OCI-LY7 (cell line): Measurements from ENCODE around the gene LIN9. TPM values are rescaled to one million over a fixed set of nuclear protein-coding genes. Genes with fewer than 3 reads are reported as not detected.

Experiments used
- BruUV-seq: library from RNA; stranded (reverse); fragments of 400-500 nt; replicated peaks from 2 replicates; lab custom pipeline; 2021; lab: Mats Ljungman, UMichigan
- CTCF ChIA-PET: fragments of 300-600 bp; sonication (Branson Sonifier 250); formaldehyde crosslinking; loops from one replicate; lab custom pipeline; 2022; ENCODE audit warnings: antibody characterized with exemption; ENCODE audit not compliant: unreplicated experiment; lab: Charles Lee
- POLR2A ChIA-PET: fragments of 300-600 bp; sonication (Branson Sonifier 250); formaldehyde crosslinking; loops from one replicate; lab custom pipeline; 2022; ENCODE audit warnings: antibody characterized with exemption; lab: Charles Lee
- DNase-seq: peaks from one replicate; pipeline ENCODE4 v3.0.0-alpha.2; 2015; ENCODE audit warnings: low spot score
- H2AFZ ChIP-seq: fragments of 200-600 bp; sonication (generic), shearing (Covaris generic); 2 replicates; pipeline ENCODE4 v1.6.1; 2014; ENCODE audit warnings: mild to moderate bottlenecking, antibody characterized with exemption, low read length, moderate library complexity
- H3K27ac ChIP-seq: fragments of 200-600 bp; sonication (generic); 2 replicates; pipeline ENCODE4 v1.5.1; 2014; ENCODE audit warnings: mixed run types, low read depth, mild to moderate bottlenecking, moderate library complexity, low read length, inconsistent platforms; ENCODE audit not compliant: poor library complexity, severe bottlenecking
- H3K36me3 ChIP-seq: fragments of 200-600 bp; sonication (generic); 2 replicates; pipeline ENCODE4 v1.6.1; 2014; ENCODE audit warnings: mild to moderate bottlenecking, antibody characterized with exemption, low read length, moderate library complexity, mixed read lengths; ENCODE audit not compliant: insufficient read depth
- H3K4me1 ChIP-seq: fragments of 200-600 bp; sonication (generic); 2 replicates; pipeline ENCODE4 v1.5.1; 2014; ENCODE audit warnings: mild to moderate bottlenecking, low read length; ENCODE audit not compliant: insufficient read depth, poor library complexity, severe bottlenecking
- H3K4me2 ChIP-seq: fragments of 200-600 bp; sonication (generic); 2 replicates; pipeline ENCODE4 v1.6.1; 2014; ENCODE audit warnings: mild to moderate bottlenecking, low read length
- H3K4me3 ChIP-seq: fragments of 200-600 bp; sonication (generic); 2 replicates; pipeline ENCODE4 v1.5.1; 2014; ENCODE audit warnings: mild to moderate bottlenecking, low read depth, low read length; ENCODE audit not compliant: poor library complexity, severe bottlenecking
- H3K79me2 ChIP-seq: fragments of 200-600 bp; sonication (generic); 2 replicates; pipeline ENCODE4 v1.6.1; 2016; ENCODE audit warnings: low read depth, mild to moderate bottlenecking, low read length, moderate library complexity, mixed read lengths; ENCODE audit not compliant: insufficient read depth
- H3K9me2 ChIP-seq: fragments of 200-600 bp; sonication (generic); 2 replicates; pipeline ENCODE4 v1.6.1; 2016; ENCODE audit warnings: mild to moderate bottlenecking, low read length, mixed read lengths; ENCODE audit not compliant: insufficient read depth
- H3K9me3 ChIP-seq: fragments of 200-600 bp; sonication (generic); 2 replicates; pipeline ENCODE4 v1.6.1; 2014; ENCODE audit warnings: mild to moderate bottlenecking, mixed run types, low read length, mixed read lengths
- H4K20me1 ChIP-seq: fragments of 200-600 bp; sonication (generic); 2 replicates; pipeline ENCODE4 v1.6.1; 2014; ENCODE audit warnings: mild to moderate bottlenecking, antibody characterized with exemption, low read length, moderate library complexity, mixed read lengths; ENCODE audit not compliant: insufficient read depth
- CTCF ChIP-seq: fragments of 200-600 bp; sonication (generic); conservative IDR thresholded peaks from 2 replicates; pipeline ENCODE4 v1.5.1; 2014; ENCODE audit warnings: mild to moderate bottlenecking, antibody characterized with exemption, low read length, moderate library complexity, mixed read lengths
- EZH2phosphoT487 ChIP-seq: fragments of 200-600 bp; sonication (generic); IDR thresholded peaks from 2 replicates; pipeline ENCODE4 v1.6.1; 2018; ENCODE audit warnings: low read depth, borderline replicate concordance, mild to moderate bottlenecking, mixed run types, antibody characterized with exemption, low read length, moderate library complexity, mixed read lengths
- intact Hi-C: fragments of 100-400 bp; cut with micrococcal nuclease; formaldehyde crosslinking; loops from one replicate; pipeline ENCODE4 v1.10.0; 2022; ENCODE audit not compliant: unreplicated experiment
- total RNA-seq, 2 experiments: library from RNA; depleted of rRNA in 1 of 2; stranded (reverse); fragments of >200 nt in 1 of 2; shearing (Covaris generic) in 1 of 2; gene quantifications; 2 replicates each; pipeline ENCODE4 v1.2.3, GENCODE V29; 2014 to 2022

The LIN9 gene
- total RNA-seq, 2 experiments from 2014 or later, result 19.7 to 20.1 TPM

DNA sequence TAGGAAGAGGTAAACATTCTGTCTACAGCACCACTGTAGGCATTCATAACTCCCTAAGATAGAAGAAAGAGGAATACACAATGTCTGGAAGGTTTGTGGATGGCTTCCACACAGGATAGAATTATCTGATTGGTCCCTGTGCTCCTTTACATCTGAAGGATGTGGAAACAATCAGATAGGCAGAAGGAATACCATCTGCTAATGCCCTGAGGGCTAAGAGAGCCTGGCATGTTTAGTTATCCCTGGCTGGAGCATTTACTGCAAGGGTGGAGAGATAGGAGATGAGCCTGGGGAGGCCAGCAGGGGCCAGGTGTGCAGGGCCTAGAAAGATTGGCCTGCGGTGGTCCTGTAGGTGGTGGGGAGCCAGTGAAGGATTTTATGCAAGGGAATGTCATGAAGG is 113.8 kb downstream of the LIN9 start:
- ChIA-PET CTCF (interaction anchor here (2.0 kb wide), 1 partner anchor 69 kb away, joined by 9 read pairs; no protein-coding TSS in a partner anchor), POLR2A (interaction anchor here (0.6 to 6.4 kb wide), 5 partner anchors 10 to 1986 kb away, joined by 3 to 50 read pairs (median 8); no protein-coding TSS in a partner anchor)
- Histone ChIP-seq H3K27ac (no peak overlapping the region), H3K9me2 (no peaks in the 10 kb centered on the region), H3K79me2 (no peaks in the 10 kb centered on the region), H3K4me2 (no peak overlapping the region), H3K4me3 (no peak overlapping the region), H3K36me3 (no peaks in the 10 kb centered on the region), H3K4me1 (peaks cover 10% of the 10 kb centered on the region), H2AFZ (no peak overlapping the region), H4K20me1 (no peaks in the 10 kb centered on the region), H3K9me3 (no peaks in the 10 kb centered on the region)
- BruUV-seq, result no TSS peak
- no peak for TF ChIP-seq CTCF
- no peak for TF ChIP-seq EZH2phosphoT487
- no peak for DNase-seq
- intact Hi-C loops, result no loop called here

- POLR2A ChIA-PET, result interaction anchor here (0.8 kb wide), 1 partner anchor 9 kb away, joined by 3 read pairs; no protein-coding TSS in a partner anchor
Measured at GRCh38 chr1:226187380-226187779, 121.6 kb downstream of the LIN9 start.

More at GRCh38 chr1:226187380-226187779, 121.6 kb downstream of the LIN9 start:
- Histone ChIP-seq H3K4me3 (peak overlapping the region; percentile 82), H3K79me2 (peaks cover 51% of the 10 kb centered on the region), H4K20me1 (peaks cover 18% of the 10 kb centered on the region), H3K4me1 (peaks cover 32% of the 10 kb centered on the region), H3K27ac (peak overlapping the region; percentile 66), H3K4me2 (peak overlapping the region; percentile 87), H3K36me3 (peaks cover 22% of the 10 kb centered on the region), H3K9me2 (no peaks in the 10 kb centered on the region), H2AFZ (peak overlapping the region; percentile 82; the same call in 1 of the 2 replicates), H3K9me3 (no peaks in the 10 kb centered on the region)
- TF ChIP-seq CTCF (no peak), EZH2phosphoT487 (no peak)
- intact Hi-C loops, result loop anchor here (5.0 kb wide), 1 partner anchor 125 kb away; the partner anchor contains the start of gene H3-3A
- DNase-seq, result no peak
- CTCF ChIA-PET, result no interaction called here
- BruUV-seq, result no TSS peak
